Nephron progenitor cell (in vitro differentiated cells): ENCODE data around the gene SPATS2L.
A peak's percentile ranks its signal among the peaks of the same experiment; 100 is the strongest.

Source experiments
- DNase-seq: peaks from one replicate; pipeline ENCODE4 v3.0.0; 2021
- H3K27ac Mint-ChIP-seq: 2 replicates; pipeline ENCODE4 v1.8.0; 2021; ENCODE audit warnings: mild to moderate bottlenecking, moderate library complexity, mixed read lengths
- H3K27me3 Mint-ChIP-seq: 2 replicates; pipeline ENCODE4 v1.8.0; 2021; ENCODE audit warnings: mild to moderate bottlenecking, low read depth, mixed read lengths; ENCODE audit not compliant: poor library complexity
- H3K36me3 Mint-ChIP-seq: 2 replicates; pipeline ENCODE4 v1.8.0; 2021; ENCODE audit warnings: low read depth, mixed read lengths
- H3K4me1 Mint-ChIP-seq: 2 replicates; pipeline ENCODE4 v1.8.0; 2021; ENCODE audit warnings: mixed read lengths
- H3K4me3 Mint-ChIP-seq: 2 replicates; pipeline ENCODE4 v1.8.0; 2021; ENCODE audit warnings: mild to moderate bottlenecking, moderate library complexity, mixed read lengths
- H3K9me3 Mint-ChIP-seq: 2 replicates; pipeline ENCODE4 v1.8.0; 2021; ENCODE audit warnings: mild to moderate bottlenecking, moderate library complexity, mixed read lengths
- CTCF ChIP-seq: fragments of 200-600 bp; sonication (generic); IDR thresholded peaks from 2 replicates; pipeline ENCODE4 v1.5.0; 2021; ENCODE audit warnings: antibody characterized with exemption

The SPATS2L gene

GRCh38 chr2:200399636-200400035 is 93.1 kb downstream of the SPATS2L start:
- no peak for TF ChIP-seq CTCF
- Mint-ChIP-seq H3K4me1 (peaks cover 22% of the 10 kb centered on the region), H3K36me3 (peaks cover 11% of the 10 kb centered on the region), H3K27ac (no peak overlapping the region), H3K4me3 (no peak overlapping the region), H3K9me3 (peaks cover 4% of the 10 kb centered on the region), H3K27me3 (no peaks in the 10 kb centered on the region)
- no peak for DNase-seq

- Mint-ChIP-seq H3K4me1 (peaks cover 40% of the 10 kb centered on the region), H3K27ac (peak overlapping the region; percentile 41), H3K36me3 (peaks cover 18% of the 10 kb centered on the region), H3K27me3 (no peaks in the 10 kb centered on the region), H3K4me3 (no peak overlapping the region), H3K9me3 (peaks cover 7% of the 10 kb centered on the region)
- TF ChIP-seq CTCF, result no peak
- DNase-seq, result no peak
Observed at GRCh38 chr2:200403814-200404213, 97.3 kb downstream of the SPATS2L start.

- Mint-ChIP-seq H3K9me3 (peaks cover 7% of the 10 kb centered on the region), H3K4me3 (no peak overlapping the region), H3K4me1 (peaks cover 40% of the 10 kb centered on the region), H3K27me3 (no peaks in the 10 kb centered on the region), H3K27ac (no peak overlapping the region), H3K36me3 (peaks cover 18% of the 10 kb centered on the region)
- DNase-seq, result no peak
- TF ChIP-seq CTCF, result no peak
Observed at GRCh38 chr2:200404615-200405014, 98.1 kb downstream of the SPATS2L start.

- no peak for TF ChIP-seq CTCF
- Mint-ChIP-seq H3K36me3 (peaks cover 18% of the 10 kb centered on the region), H3K27me3 (no peaks in the 10 kb centered on the region), H3K27ac (no peak overlapping the region), H3K9me3 (peaks cover 7% of the 10 kb centered on the region), H3K4me1 (peaks cover 40% of the 10 kb centered on the region), H3K4me3 (no peak overlapping the region)
- DNase-seq, result no peak
Observed at GRCh38 chr2:200405599-200406298, 99.3 kb downstream of the SPATS2L start.

GRCh38 chr2:200406379-200406778 is 99.9 kb downstream of the SPATS2L start:
- TF ChIP-seq CTCF, result no peak

More at GRCh38 chr2:200406379-200406778, 99.9 kb downstream of the SPATS2L start:
- no peak for DNase-seq
- peak overlapping the region; percentile 57 for H3K27ac Mint-ChIP-seq
- H3K36me3 Mint-ChIP-seq, result peaks cover 18% of the 10 kb centered on the region
- no peaks in the 10 kb centered on the region for H3K27me3 Mint-ChIP-seq
- peaks cover 7% of the 10 kb centered on the region for H3K9me3 Mint-ChIP-seq
- H3K4me1 Mint-ChIP-seq, result peaks cover 40% of the 10 kb centered on the region
- no peak overlapping the region for H3K4me3 Mint-ChIP-seq
